WTC11 (cell line): ENCODE data around the gene DNAAF1.

Experiments used
- ETV6 ChIP-seq: sonication (generic); formaldehyde crosslinking; IDR thresholded peaks from 2 replicates; pipeline ENCODE4 v1.8.1; 2022; ENCODE audit warnings: mild to moderate bottlenecking, missing genetic modification reagents
- RELA ChIP-seq: sonication (generic); formaldehyde crosslinking; IDR thresholded peaks from 2 replicates; pipeline ENCODE4 v1.8.1; 2022; ENCODE audit warnings: missing genetic modification reagents, mild to moderate bottlenecking, borderline replicate concordance
- TCF7 ChIP-seq: sonication (generic); formaldehyde crosslinking; IDR thresholded peaks from 2 replicates; pipeline ENCODE4 v1.8.0; 2022; ENCODE audit warnings: mild to moderate bottlenecking, low read depth, missing genetic modification reagents, moderate library complexity
- USF1 ChIP-seq: sonication (generic); formaldehyde crosslinking; IDR thresholded peaks from 2 replicates; pipeline ENCODE4 v1.8.0; 2022; ENCODE audit warnings: mild to moderate bottlenecking, missing genetic modification reagents
- ZNF416 ChIP-seq: fragments of 250-450 bp; sonication (Bioruptor Pico); IDR thresholded peaks from 2 replicates; pipeline ENCODE4 v1.9.0; 2021; ENCODE audit warnings: mild to moderate bottlenecking, inconsistent platforms
- ZNF512 ChIP-seq: sonication (generic); formaldehyde crosslinking; IDR thresholded peaks from 2 replicates; pipeline ENCODE4 v1.8.1; 2022; ENCODE audit warnings: missing genetic modification reagents, borderline replicate concordance

- TF ChIP-seq TCF7 (CRISPR knock-in tag): no peak
- TF ChIP-seq ZNF416 (CRISPR knock-in tag): no peak
- no peak for TF ChIP-seq ZNF512 (CRISPR knock-in tag)
- TF ChIP-seq RELA: no peak
- no peak for TF ChIP-seq ETV6 (CRISPR knock-in tag)
- TF ChIP-seq USF1 (CRISPR knock-in tag): no peak
Measured at GRCh38 chr16:84144209-84144858, 774 bp upstream of the DNAAF1 start.
